Activated B cell treated with CpG ODN at 0.5 μM for 24 hours (primary cell): ENCODE results near the gene CSNK2A2. TPM values are rescaled to one million over a fixed set of nuclear protein-coding genes. Genes with fewer than 3 reads are reported as not detected.

ENCODE experiments used
- ATAC-seq: fragments of 200-7000 bp; cut with Tn5 transposase; one replicate; pipeline ENCODE4 v1.10.0; 2021; ENCODE audit warnings: low read depth, mild to moderate bottlenecking, moderate library complexity
- CTCF ChIA-PET: fragments of 350-600 bp; sonication (Branson Sonifier 250); formaldehyde crosslinking; loops from one replicate; lab custom pipeline; 2021; ENCODE audit warnings: antibody characterized with exemption; lab: Charles Lee
- POLR2A ChIA-PET: fragments of 350-600 bp; sonication (Branson Sonifier 250); formaldehyde crosslinking; loops from one replicate; lab custom pipeline; 2021; ENCODE audit warnings: antibody characterized with exemption; lab: Charles Lee
- DNase-seq: peaks from one replicate; pipeline ENCODE4 v3.0.0; 2022
- H3K27ac Mint-ChIP-seq: one replicate; pipeline ENCODE4 v1.8.0; 2020; ENCODE audit warnings: mixed read lengths
- H3K27me3 Mint-ChIP-seq: one replicate; pipeline ENCODE4 v1.8.0; 2021; ENCODE audit warnings: mixed read lengths
- H3K36me3 Mint-ChIP-seq: one replicate; pipeline ENCODE4 v1.8.0; 2021; ENCODE audit warnings: low read depth, mixed read lengths
- H3K4me1 Mint-ChIP-seq: one replicate; pipeline ENCODE4 v1.8.0; 2021; ENCODE audit warnings: mixed read lengths
- H3K4me3 Mint-ChIP-seq: one replicate; pipeline ENCODE4 v1.8.0; 2020; ENCODE audit warnings: mild to moderate bottlenecking, mixed read lengths
- H3K9me3 Mint-ChIP-seq: one replicate; pipeline ENCODE4 v1.8.0; 2020; ENCODE audit warnings: mixed read lengths
- intact Hi-C: fragments of 100-400 bp; cut with micrococcal nuclease; formaldehyde crosslinking; loops from one replicate; pipeline ENCODE4 v1.15.1; 2024
- total RNA-seq: library from RNA; stranded (reverse); gene quantifications from 2 replicates; pipeline ENCODE4 v1.2.3, GENCODE V29; 2022
- TF ChIP-seq, protein P1 (sequence below): fragments of 200-600 bp; IDR thresholded peaks from one replicate; pipeline ENCODE4 v1.8.0; 2022; ENCODE audit warnings: antibody characterized with exemption, mild to moderate bottlenecking

CSNK2A2 gene
- total RNA-seq, 1 donor from 2014 or later = 85.5 TPM

DNA sequence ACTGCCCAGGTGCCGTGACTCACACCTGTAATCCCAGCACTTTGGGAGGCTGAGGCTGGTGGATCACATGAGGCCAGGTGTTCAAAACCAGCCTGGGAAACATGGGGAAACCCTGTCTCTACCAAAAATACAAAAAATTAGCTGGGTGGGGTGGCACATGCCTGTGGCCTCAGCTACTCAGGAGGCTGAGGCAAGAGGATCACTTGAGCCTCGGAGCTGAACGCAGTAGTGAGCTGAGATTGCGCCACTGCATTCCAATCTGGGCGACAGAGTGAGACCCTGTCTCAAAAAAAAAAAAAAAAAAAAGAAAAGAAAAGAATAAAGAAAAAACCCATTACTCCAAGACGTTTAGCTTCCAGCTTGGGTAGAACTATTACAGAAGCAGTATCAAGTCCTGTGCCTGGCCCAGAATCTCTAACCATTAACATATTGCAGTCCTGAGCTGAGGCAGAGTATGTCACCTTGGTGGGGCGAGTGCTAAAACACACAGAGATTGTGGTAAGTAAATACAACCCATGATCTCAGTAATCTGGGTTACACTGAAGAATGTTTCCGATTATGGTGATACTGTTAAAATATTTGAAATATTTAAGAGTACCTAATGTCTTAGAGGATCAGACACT is 45.5 kb downstream of the CSNK2A2 start:
- DNase-seq (no peak), ATAC-seq (no peak)
- Mint-ChIP-seq H3K4me3 (no peak overlapping the region), H3K4me1 (no peaks in the 10 kb centered on the region), H3K27ac (no peak overlapping the region), H3K36me3 (no peaks in the 10 kb centered on the region), H3K9me3 (no peaks in the 10 kb centered on the region), H3K27me3 (no peaks in the 10 kb centered on the region)
- TF ChIP-seq, protein P1, sequence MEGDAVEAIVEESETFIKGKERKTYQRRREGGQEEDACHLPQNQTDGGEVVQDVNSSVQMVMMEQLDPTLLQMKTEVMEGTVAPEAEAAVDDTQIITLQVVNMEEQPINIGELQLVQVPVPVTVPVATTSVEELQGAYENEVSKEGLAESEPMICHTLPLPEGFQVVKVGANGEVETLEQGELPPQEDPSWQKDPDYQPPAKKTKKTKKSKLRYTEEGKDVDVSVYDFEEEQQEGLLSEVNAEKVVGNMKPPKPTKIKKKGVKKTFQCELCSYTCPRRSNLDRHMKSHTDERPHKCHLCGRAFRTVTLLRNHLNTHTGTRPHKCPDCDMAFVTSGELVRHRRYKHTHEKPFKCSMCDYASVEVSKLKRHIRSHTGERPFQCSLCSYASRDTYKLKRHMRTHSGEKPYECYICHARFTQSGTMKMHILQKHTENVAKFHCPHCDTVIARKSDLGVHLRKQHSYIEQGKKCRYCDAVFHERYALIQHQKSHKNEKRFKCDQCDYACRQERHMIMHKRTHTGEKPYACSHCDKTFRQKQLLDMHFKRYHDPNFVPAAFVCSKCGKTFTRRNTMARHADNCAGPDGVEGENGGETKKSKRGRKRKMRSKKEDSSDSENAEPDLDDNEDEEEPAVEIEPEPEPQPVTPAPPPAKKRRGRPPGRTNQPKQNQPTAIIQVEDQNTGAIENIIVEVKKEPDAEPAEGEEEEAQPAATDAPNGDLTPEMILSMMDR = no peak
- POLR2A ChIA-PET = no interaction called here
- CTCF ChIA-PET = no interaction called here
- intact Hi-C loops = no loop called here

- ATAC-seq (no peak), DNase-seq (no peak)
- intact Hi-C loops = no loop called here
- TF ChIP-seq, protein P1 = no peak
- Mint-ChIP-seq H3K4me1 (no peaks in the 10 kb centered on the region), H3K36me3 (peaks cover 13% of the 10 kb centered on the region), H3K4me3 (no peak overlapping the region), H3K27ac (no peak overlapping the region), H3K9me3 (no peaks in the 10 kb centered on the region), H3K27me3 (no peaks in the 10 kb centered on the region)
- ChIA-PET POLR2A (no interaction called here), CTCF (no interaction called here)
These were observed 49.4 kb downstream of the CSNK2A2 start for GRCh38 chr16:58148526-58148925.

- ATAC-seq (no peak), DNase-seq (no peak)
- POLR2A ChIA-PET = no interaction called here
- intact Hi-C loops = no loop called here
- Mint-ChIP-seq H3K27me3 (no peaks in the 10 kb centered on the region), H3K4me3 (no peak overlapping the region), H3K9me3 (no peaks in the 10 kb centered on the region), H3K4me1 (no peaks in the 10 kb centered on the region), H3K36me3 (peaks cover 15% of the 10 kb centered on the region), H3K27ac (no peak overlapping the region)
- CTCF ChIA-PET = no interaction called here
- TF ChIP-seq, protein P1 = no peak
These were observed 49.8 kb downstream of the CSNK2A2 start for GRCh38 chr16:58148099-58148498.

- no peaks in the 10 kb centered on the region for H3K4me1 Mint-ChIP-seq
- peaks cover 12% of the 10 kb centered on the region for H3K9me3 Mint-ChIP-seq
- TF ChIP-seq, protein P1 = no peak
- POLR2A ChIA-PET = no interaction called here
- no peak overlapping the region for H3K27ac Mint-ChIP-seq
- H3K36me3 Mint-ChIP-seq = peaks cover 36% of the 10 kb centered on the region
- no peak overlapping the region for H3K4me3 Mint-ChIP-seq
- H3K27me3 Mint-ChIP-seq = no peaks in the 10 kb centered on the region
- no peak for DNase-seq
- no peak for ATAC-seq
- CTCF ChIA-PET = no interaction called here
- intact Hi-C loops = no loop called here
These were observed 59.1 kb downstream of the CSNK2A2 start for GRCh38 chr16:58138852-58139251.

- ATAC-seq (no peak), DNase-seq (no peak)
- no peaks in the 10 kb centered on the region for H3K27me3 Mint-ChIP-seq
- H3K27ac Mint-ChIP-seq = no peak overlapping the region
- CTCF ChIA-PET = no interaction called here
- no peak overlapping the region for H3K4me3 Mint-ChIP-seq
- no peaks in the 10 kb centered on the region for H3K4me1 Mint-ChIP-seq
- TF ChIP-seq, protein P1 = no peak
- POLR2A ChIA-PET = no interaction called here
- peaks cover 12% of the 10 kb centered on the region for H3K9me3 Mint-ChIP-seq
- intact Hi-C loops = no loop called here
- peaks cover 30% of the 10 kb centered on the region for H3K36me3 Mint-ChIP-seq
These were observed 60.3 kb downstream of the CSNK2A2 start for GRCh38 chr16:58137581-58137980.
